Measurements from ENCODE around the gene PCDHGC3.
A peak's percentile ranks its signal among the peaks of the same experiment; 100 is the strongest.

Gene PCDHGC3

DNA sequence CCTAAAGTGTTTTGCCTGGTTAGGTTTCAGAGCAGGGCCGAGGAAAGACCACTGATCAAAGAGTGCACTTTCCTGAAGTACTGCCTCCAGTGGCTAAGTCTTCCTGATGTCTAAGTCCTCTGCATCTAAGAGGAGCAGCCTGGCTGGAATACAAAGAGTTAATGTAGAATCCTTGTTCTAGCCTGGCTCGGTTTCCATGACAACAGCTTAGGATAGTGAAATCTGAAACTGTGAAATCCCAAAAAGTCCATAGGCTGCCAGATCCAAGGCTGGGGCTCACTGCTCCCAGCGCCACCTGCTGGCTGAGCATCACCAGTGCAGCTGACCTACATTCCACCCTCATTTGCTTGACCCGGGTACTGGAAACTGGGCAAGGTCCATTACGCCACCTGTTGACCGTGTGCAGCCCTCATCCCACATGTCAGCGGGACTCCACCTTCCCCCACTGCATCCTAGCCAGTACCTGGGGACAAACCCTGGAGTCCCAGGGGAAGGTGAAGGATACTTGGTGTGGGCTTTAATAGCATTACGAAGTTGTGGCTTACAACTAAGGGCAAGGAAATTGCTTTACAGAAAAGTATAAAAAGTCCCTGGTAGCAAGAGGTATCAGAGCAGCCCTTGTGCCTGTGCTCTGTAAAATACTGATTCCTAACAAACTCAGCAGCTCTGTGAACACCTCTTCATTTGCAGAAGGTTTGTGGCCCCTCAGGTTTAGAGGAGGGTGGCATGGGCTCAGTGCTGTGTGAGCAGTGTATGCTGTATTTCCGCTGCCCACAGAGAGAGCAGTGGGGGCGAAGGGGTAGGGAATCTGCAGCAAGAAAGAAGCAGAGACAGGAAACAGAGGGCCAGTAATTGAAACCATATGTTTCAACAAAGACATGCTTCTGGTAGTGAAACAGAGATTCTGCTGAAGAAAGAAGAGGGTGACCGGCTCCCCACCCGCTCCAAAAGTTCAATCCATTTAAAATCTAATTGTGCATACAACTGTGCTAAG lies 49.1 kb downstream of the PCDHGC3 start:
- DNase-seq, result peak; percentile 56 to 59

DNA sequence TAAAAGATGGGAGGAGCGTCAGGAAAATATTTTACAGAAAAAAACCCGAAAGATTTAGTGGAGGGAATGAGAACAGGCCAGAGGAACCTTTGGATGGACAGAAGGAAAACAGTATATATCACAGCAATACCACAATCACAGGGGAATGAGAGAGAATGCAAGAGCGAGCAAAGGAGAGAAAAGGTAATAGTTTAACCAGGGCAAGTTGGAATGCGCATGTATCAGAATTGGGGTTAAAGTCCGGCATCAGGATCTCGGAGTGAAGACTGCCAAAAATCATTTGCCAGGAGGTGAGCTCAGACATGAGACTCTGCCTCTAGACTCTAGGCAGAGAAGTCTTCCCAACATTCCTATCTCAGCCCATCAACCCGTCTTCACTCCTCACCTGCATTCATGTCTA lies 49.9 kb downstream of the PCDHGC3 start:
- no peak for DNase-seq

- no peak for DNase-seq
Measured at GRCh38 chr5:141527426-141527825, 51.7 kb downstream of the PCDHGC3 start.
